HG03103 (cell line): ENCODE data around the gene TBX1.

Experiments used
- ATAC-seq: cut with Tn5 transposase; IDR thresholded peaks from one replicate; pipeline ENCODE4 v1.9.1; 2021; ENCODE audit warnings: low read depth; ENCODE audit not compliant: unreplicated experiment

The TBX1 gene

GRCh38 chr22:19809741-19810140, 49.2 kb downstream of the TBX1 start:
- no peak for ATAC-seq

- no peak for ATAC-seq
These were observed 50.0 kb downstream of the TBX1 start for GRCh38 chr22:19810381-19811201.

DNA sequence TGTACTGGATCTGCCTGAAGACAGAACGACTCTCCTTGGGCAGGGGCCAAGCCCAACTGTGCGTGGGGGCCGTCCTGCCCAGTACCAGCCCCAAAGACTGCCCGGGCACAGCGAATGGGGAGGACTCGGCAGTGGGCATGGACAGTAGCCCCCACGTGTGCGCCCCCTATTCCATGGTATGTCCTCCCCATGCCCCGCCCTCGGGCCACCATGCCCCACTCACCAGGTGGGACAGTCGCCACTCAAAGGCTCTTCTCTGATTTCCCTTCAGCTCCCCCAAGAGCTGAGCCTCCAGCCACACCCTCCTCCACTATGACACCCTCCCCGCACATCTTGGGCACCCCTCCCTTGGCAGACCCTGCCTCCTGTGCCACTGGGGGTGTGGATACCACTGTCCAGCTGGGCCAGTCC, 50.6 kb downstream of the TBX1 start:
- no peak for ATAC-seq

DNA sequence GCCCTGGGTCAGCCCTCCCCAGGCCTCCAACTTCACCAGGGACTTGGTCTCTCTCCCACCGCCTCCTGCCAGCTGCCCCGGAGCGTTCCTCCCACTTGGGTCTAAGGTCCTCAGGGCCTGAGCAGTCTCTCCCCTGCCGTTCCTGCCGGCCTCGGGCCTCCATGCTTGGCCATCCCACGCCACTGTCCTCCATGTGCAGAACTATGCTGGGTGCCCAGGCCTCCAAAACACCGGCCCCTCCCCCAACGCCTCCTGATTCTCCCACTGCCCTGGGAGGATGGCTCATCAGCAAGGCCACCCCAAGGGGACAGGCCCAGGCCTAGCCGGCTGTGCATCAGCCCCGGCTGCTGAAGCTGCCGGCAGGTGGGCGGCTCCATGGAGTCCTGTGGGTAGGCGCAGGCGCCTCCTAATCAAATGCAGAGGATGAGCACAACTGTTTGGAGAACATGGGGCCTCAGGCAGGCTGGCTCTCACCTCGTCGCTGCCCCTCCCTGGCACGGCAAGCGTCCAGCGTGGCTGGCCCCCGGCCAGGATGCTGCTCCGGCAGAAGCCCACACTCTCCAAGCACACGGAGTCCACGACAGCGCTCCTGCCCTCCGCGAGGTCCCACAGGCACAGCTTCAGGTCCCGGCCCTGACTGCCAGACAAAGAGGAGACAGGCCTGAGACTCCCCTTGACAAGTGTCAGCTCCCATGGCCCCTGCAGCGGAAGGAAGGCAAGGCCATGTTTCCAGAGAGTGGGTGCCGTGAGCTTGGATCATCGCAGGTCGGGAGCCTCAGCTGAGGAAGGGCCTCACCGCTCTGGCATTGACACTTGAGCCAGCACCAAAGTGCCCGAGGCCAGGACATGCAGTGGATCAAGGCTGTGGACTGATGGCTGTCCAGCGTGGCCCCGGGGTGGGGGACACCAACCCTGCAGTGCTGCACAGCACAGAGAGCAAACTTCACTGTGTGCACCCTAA, 51.5 kb downstream of the TBX1 start:
- no peak for ATAC-seq

DNA sequence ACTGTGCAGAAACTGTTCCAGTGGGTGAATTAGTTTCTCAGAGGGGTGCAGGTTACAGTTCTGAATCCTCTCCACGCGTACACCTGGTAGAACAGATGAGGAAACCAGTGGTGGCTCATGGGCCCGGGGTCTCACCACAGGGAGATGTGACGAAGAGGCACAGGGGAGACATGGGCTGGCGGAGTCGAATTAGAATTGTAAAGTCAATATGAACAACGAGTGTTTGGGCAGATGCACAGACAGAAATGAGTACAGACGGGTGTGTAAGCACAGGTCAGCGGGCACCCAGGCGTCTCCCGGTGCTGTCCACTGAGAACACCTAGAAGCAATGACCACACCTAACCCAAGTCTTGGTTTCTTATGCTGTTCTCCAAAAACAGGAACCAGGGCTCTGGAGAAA, 52.3 kb downstream of the TBX1 start:
- ATAC-seq: no peak

DNA sequence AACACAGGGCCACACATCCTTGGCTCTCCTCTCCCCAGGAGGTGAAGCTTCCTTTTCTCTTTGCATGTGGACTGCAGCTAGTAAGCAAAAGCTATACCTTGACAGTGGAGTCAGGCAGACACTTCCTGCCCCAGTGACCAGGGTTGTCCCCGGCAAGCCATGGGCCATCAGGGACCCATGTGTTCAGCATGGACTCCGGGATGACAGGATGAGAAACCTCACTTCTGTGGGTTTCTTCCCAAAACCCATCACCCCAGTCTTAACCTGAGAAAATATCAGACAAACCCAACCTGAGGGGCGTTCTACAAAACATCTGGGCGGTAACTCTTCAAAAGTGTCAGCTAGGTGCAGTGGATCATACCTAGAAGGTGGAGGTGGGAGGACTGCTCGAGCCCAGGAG, 53.9 kb downstream of the TBX1 start:
- ATAC-seq: no peak

DNA sequence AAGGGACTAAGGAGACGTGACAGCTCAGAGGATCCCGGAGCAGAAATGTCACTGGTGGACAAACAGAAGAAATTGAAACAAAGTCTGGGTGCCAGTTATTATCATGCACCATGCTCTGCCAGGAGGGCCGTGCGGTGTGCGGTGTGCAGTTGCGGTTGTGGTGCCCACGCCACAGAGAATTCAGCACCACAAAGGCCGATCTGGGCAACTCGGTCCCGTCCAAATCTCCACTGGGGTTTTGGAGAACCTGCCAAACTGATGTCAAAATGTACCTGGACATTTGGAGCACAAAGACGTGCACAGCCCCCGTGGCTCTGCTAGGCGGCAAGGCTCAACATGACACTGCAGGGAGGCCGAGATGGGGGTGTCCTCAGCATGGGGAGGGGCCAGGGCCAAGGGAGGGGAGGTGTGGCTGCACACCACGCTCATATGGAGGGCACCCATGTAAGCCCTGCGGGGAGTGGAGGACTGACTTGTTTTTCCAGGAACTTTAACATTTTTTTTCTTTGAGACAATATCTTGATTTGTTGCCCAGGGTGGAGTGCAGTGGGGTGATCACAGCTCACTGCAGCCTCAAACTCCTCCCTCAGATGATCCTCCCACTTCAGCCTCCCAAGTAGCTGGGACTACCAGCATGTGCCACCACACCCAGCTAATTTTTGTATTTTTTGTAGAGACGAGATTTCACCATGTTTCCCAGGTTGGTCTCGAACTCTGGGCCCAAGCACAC, 54.7 kb downstream of the TBX1 start:
- ATAC-seq: no peak

- ATAC-seq: no peak
These were observed 55.3 kb downstream of the TBX1 start for GRCh38 chr22:19815823-19816290.

GRCh38 chr22:19816372-19817119, 56.0 kb downstream of the TBX1 start:
- no peak for ATAC-seq
